ENCODE data around the gene FLOT1. TPM values are rescaled to one million over a fixed set of nuclear protein-coding genes. Genes with fewer than 3 reads are reported as not detected.

The FLOT1 gene
- total and polyA plus RNA-seq, 2 of the 13 experiments (the other 11 are each of a cell fraction or from before 2014, with no cell fraction given), result 82.3 to 130 TPM

- TF ChIP-seq HMGXB4 (CRISPR knock-in tag; IDR thresholded peaks at IDR 0.05; ENCODE audit: borderline replicate concordance in 1 of 2, low read depth in 1 of 2), result 0 out of 4 replicates have a peak, but pooled peaks of 1 of the 2 experiments have one; percentile 30
- no peak for TF ChIP-seq ZNF557 (CRISPR knock-in tag; IDR thresholded peaks at IDR 0.05)
- TF ChIP-seq CREB3 (CRISPR knock-in tag; IDR thresholded peaks at IDR 0.05), result no peak
- no peak for TF ChIP-seq SPEN (CRISPR knock-in tag; IDR thresholded peaks at IDR 0.05; ENCODE audit: low read depth)
- TF ChIP-seq ZFY (CRISPR knock-in tag; IDR thresholded peaks at IDR 0.05), result 0 out of 2 replicates have a peak, but pooled peaks have one; percentile 14
- TF ChIP-seq ZNF737 (CRISPR knock-in tag; IDR thresholded peaks at IDR 0.05; ENCODE audit: borderline replicate concordance), result no peak
- peak; percentile 47; the same call in 1 of the 2 replicates for TF ChIP-seq ISL2 (CRISPR knock-in tag; IDR thresholded peaks at IDR 0.05)
- no peak for TF ChIP-seq LCORL (IDR thresholded peaks at IDR 0.05)
- TF ChIP-seq LCORL (CRISPR knock-in tag; IDR thresholded peaks at IDR 0.05), result peak; percentile 53; the same call in 1 of the 2 replicates
- TF ChIP-seq ZNF616 (CRISPR knock-in tag; IDR thresholded peaks at IDR 0.05; ENCODE audit: low read depth), result no peak
- TF ChIP-seq TARDBP (CRISPR knock-in tag; IDR thresholded peaks at IDR 0.05), result peak; percentile 71; the same call in 1 of the 2 replicates
- peak; percentile 62; the same call in 1 of the 2 replicates for TF ChIP-seq ZNF7 (CRISPR knock-in tag; IDR thresholded peaks at IDR 0.05)
- TF ChIP-seq TFDP1 (CRISPR knock-in tag; IDR thresholded peaks at IDR 0.05; ENCODE audit: borderline replicate concordance), result no peak
- no peak for TF ChIP-seq NPAS2 (CRISPR knock-in tag; IDR thresholded peaks at IDR 0.05; ENCODE audit: borderline replicate concordance)
- 0 out of 2 replicates have a peak, but pooled peaks have one; percentile 46 for TF ChIP-seq ZHX1 (CRISPR knock-in tag; IDR thresholded peaks at IDR 0.05; ENCODE audit: low read depth)
- TF ChIP-seq CREM (IDR thresholded peaks at IDR 0.05), result peak; percentile 55; the same call in 1 of the 2 replicates
- no peak for TF ChIP-seq CREM (CRISPR knock-in tag; IDR thresholded peaks at IDR 0.05)
- peak; percentile 78 for TF ChIP-seq HDAC2 (CRISPR knock-in tag; IDR thresholded peaks at IDR 0.05)
- 0 out of 2 replicates have a peak, but pooled peaks have one; percentile 50 for TF ChIP-seq MIXL1 (CRISPR knock-in tag; IDR thresholded peaks at IDR 0.05)
- TF ChIP-seq SAP130 (CRISPR knock-in tag; IDR thresholded peaks at IDR 0.05; ENCODE audit: low read depth), result peak; percentile 58
- TF ChIP-seq NR2F6 (IDR thresholded peaks at IDR 0.05), result peak; percentile 70
- TF ChIP-seq NR2F6 (CRISPR knock-in tag; IDR thresholded peaks at IDR 0.05), result peak; percentile 77
- TF ChIP-seq FOXP1 (IDR thresholded peaks at IDR 0.05), result no peak
- peak; percentile 33; the same call in 1 of the 2 replicates for TF ChIP-seq FOXP1 (CRISPR knock-in tag; IDR thresholded peaks at IDR 0.05)
- TF ChIP-seq NONO (IDR thresholded peaks at IDR 0.05), result no peak
- TF ChIP-seq NONO (CRISPR knock-in tag; conservative IDR thresholded peaks at IDR 0.05), result 0 out of 2 replicates have a peak, but pooled peaks have one; percentile 28
- TF ChIP-seq ELF3 (CRISPR knock-in tag; IDR thresholded peaks at IDR 0.05), result peak; percentile 73
- TF ChIP-seq ZNF713 (CRISPR knock-in tag; IDR thresholded peaks at IDR 0.05), result no peak
- peak; percentile 65; the same call in 1 of the 2 replicates for TF ChIP-seq HDAC1 (CRISPR knock-in tag; IDR thresholded peaks at IDR 0.05)
These were observed 45.5 kb upstream of the FLOT1 start (continued) for GRCh38 chr6:30787954-30788353.
